Measurements from ENCODE around the gene DNASE1L3. TPM values are rescaled to one million over a fixed set of nuclear protein-coding genes. Genes with fewer than 3 reads are reported as not detected.

DNASE1L3 gene
- total RNA-seq, 1 donor from 2014 or later: 10.0 TPM

GRCh38 chr3:58183891-58184290, 26.9 kb downstream of the DNASE1L3 start:
- TF ChIP-seq, protein P1, sequence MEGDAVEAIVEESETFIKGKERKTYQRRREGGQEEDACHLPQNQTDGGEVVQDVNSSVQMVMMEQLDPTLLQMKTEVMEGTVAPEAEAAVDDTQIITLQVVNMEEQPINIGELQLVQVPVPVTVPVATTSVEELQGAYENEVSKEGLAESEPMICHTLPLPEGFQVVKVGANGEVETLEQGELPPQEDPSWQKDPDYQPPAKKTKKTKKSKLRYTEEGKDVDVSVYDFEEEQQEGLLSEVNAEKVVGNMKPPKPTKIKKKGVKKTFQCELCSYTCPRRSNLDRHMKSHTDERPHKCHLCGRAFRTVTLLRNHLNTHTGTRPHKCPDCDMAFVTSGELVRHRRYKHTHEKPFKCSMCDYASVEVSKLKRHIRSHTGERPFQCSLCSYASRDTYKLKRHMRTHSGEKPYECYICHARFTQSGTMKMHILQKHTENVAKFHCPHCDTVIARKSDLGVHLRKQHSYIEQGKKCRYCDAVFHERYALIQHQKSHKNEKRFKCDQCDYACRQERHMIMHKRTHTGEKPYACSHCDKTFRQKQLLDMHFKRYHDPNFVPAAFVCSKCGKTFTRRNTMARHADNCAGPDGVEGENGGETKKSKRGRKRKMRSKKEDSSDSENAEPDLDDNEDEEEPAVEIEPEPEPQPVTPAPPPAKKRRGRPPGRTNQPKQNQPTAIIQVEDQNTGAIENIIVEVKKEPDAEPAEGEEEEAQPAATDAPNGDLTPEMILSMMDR (IDR thresholded peaks at IDR 0.05): no peak
- intact Hi-C loops (cut with DNase I): no loop called here
- Histone ChIP-seq H3K4me3 (no peak overlapping the region), H3K27ac (no peak overlapping the region), H3K9me3 (no peaks in the 10 kb centered on the region), H3K36me3 (no peaks in the 10 kb centered on the region), H3K27me3 (no peaks in the 10 kb centered on the region), H3K4me1 (no peaks in the 10 kb centered on the region)
- DNase-seq (ENCODE audit: low spot score in 2 of 2): no peak

- Histone ChIP-seq H3K27me3 (no peaks in the 10 kb centered on the region), H3K4me3 (no peak overlapping the region), H3K4me1 (peaks cover 0 to 2% of the 10 kb centered on the region in 2 donors), H3K36me3 (no peaks in the 10 kb centered on the region), H3K9me3 (no peaks in the 10 kb centered on the region), H3K27ac (no peak overlapping the region)
- TF ChIP-seq, protein P1 (IDR thresholded peaks at IDR 0.05): no peak
- intact Hi-C loops (cut with DNase I): no loop called here
- no peak for DNase-seq (ENCODE audit: low spot score in 2 of 2)
Measured at GRCh38 chr3:58183221-58183620, 27.6 kb downstream of the DNASE1L3 start.

DNA sequence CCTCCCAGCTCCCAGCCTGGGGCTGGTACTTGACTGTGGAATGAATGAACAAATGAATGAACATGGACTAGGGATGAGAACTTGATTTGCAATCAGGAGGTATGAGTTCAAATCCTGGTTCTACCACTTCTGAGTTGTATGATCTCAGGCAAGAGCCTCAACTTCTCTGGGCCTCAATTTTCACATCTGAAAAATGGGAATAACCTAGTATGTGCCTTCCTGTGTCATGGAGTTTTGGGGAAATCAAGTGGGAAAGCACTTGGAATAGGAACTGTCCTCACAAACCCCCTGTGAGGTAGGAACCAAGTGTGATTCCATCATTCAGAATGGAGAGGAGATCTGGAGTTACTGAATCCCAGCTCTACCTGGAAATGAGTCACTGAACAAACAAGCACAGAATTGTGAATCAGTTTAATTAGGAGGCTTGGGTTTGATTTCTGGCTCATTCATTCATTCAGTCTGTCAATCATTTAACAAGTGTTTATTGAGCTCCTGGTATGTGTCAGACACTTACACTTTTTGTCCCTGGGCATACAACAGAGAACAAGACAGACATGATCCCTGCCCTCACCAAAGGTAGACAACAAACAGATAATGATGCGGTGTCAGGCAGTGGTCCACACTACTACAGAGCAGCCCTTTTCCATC, 29.7 kb downstream of the DNASE1L3 start:
- TF ChIP-seq, protein P1 (IDR thresholded peaks at IDR 0.05): no peak
- peaks cover 3 to 6% of the 10 kb centered on the region in 2 donors for H3K4me1 ChIP-seq
- intact Hi-C loops (cut with DNase I): no loop called here
- H3K27me3 ChIP-seq: no peaks in the 10 kb centered on the region
- H3K9me3 ChIP-seq: no peaks in the 10 kb centered on the region
- no peaks in the 10 kb centered on the region for H3K36me3 ChIP-seq
- H3K4me3 ChIP-seq: no peak overlapping the region
- no peak overlapping the region for H3K27ac ChIP-seq
- no peak for DNase-seq (ENCODE audit: low spot score in 2 of 2)

DNA sequence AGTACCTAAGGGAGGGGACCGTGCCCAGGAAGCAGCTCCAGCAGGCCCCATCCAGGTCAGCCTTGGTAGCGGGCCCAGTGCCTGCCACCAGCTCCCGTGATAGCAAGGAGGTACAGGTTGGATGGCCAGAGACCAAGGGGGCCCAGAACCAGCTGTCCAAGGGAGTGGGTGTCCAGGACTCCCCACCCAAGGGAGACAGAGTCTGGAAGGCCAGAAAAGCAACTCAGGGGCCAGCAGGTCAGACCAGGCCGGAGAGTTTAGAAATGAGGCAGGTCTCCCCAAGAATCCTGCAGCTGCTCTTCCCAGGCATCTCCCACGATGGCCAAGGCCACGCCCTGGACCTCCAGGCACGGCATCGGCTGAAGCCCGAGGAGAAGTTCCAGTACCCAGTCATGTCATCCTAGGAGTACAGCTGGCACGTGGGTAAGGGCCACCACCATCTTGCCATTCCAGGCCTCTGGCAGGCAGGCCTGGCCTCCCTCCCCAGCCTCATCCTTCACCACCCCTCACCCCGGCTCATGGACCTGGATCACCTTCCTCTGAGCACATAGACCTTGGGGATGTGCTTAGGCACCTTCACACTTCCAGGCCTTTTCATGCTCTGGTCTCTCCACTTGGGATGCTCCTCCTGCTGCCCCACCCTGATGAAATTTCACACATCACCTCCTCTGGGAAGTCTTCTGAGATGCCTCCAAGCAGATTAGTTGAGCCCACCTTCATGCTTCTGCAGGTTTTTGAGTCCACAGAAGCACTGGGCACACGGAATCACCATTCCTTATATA, 30.5 kb downstream of the DNASE1L3 start:
- no peak for DNase-seq (ENCODE audit: low spot score in 2 of 2)

GRCh38 chr3:58179235-58180098, 31.3 kb downstream of the DNASE1L3 start:
- intact Hi-C loops (cut with DNase I): loop anchor here (2.0 to 10.0 kb wide), 3 partner anchors 37 to 955 kb away; partner anchors contain the start of gene APPL1
- Histone ChIP-seq H3K36me3 (no peaks in the 10 kb centered on the region), H3K27ac (no peak overlapping the region), H3K27me3 (no peaks in the 10 kb centered on the region), H3K9me3 (no peaks in the 10 kb centered on the region), H3K4me3 (no peak overlapping the region), H3K4me1 (peaks cover 3 to 17% of the 10 kb centered on the region in 2 donors)
- no peak for DNase-seq (ENCODE audit: low spot score in 2 of 2)
- TF ChIP-seq, protein P1 (IDR thresholded peaks at IDR 0.05): no peak

More for the DNA sequence above, 30.5 kb downstream of the DNASE1L3 start:
- Histone ChIP-seq H3K4me3 (no peak overlapping the region), H3K36me3 (no peaks in the 10 kb centered on the region), H3K9me3 (no peaks in the 10 kb centered on the region), H3K27ac (no peak overlapping the region), H3K27me3 (no peaks in the 10 kb centered on the region), H3K4me1 (peaks cover 3 to 11% of the 10 kb centered on the region in 2 donors)
- intact Hi-C loops (cut with DNase I): no loop called here
- TF ChIP-seq, protein P1 (IDR thresholded peaks at IDR 0.05): no peak

Data from ascending aorta (tissue), 2 donors.